OCI-LY7 (cell line): ENCODE measurements around the gene CNTRL. TPM values are rescaled to one million over a fixed set of nuclear protein-coding genes. Genes with fewer than 3 reads are reported as not detected.

Source experiments
- BruUV-seq: library from RNA; stranded (reverse); fragments of 400-500 nt; replicated peaks from 2 replicates; lab custom pipeline; 2021; lab: Mats Ljungman, UMichigan
- CTCF ChIA-PET: fragments of 300-600 bp; sonication (Branson Sonifier 250); formaldehyde crosslinking; loops from one replicate; lab custom pipeline; 2022; ENCODE audit warnings: antibody characterized with exemption; ENCODE audit not compliant: unreplicated experiment; lab: Charles Lee
- POLR2A ChIA-PET: fragments of 300-600 bp; sonication (Branson Sonifier 250); formaldehyde crosslinking; loops from one replicate; lab custom pipeline; 2022; ENCODE audit warnings: antibody characterized with exemption; lab: Charles Lee
- DNase-seq: peaks from one replicate; pipeline ENCODE4 v3.0.0-alpha.2; 2015; ENCODE audit warnings: low spot score
- H2AFZ ChIP-seq: fragments of 200-600 bp; sonication (generic), shearing (Covaris generic); 2 replicates; pipeline ENCODE4 v1.6.1; 2014; ENCODE audit warnings: mild to moderate bottlenecking, antibody characterized with exemption, low read length, moderate library complexity
- H3K27ac ChIP-seq: fragments of 200-600 bp; sonication (generic); 2 replicates; pipeline ENCODE4 v1.5.1; 2014; ENCODE audit warnings: mixed run types, low read depth, mild to moderate bottlenecking, moderate library complexity, low read length, inconsistent platforms; ENCODE audit not compliant: poor library complexity, severe bottlenecking
- H3K36me3 ChIP-seq: fragments of 200-600 bp; sonication (generic); 2 replicates; pipeline ENCODE4 v1.6.1; 2014; ENCODE audit warnings: mild to moderate bottlenecking, antibody characterized with exemption, low read length, moderate library complexity, mixed read lengths; ENCODE audit not compliant: insufficient read depth
- H3K4me1 ChIP-seq: fragments of 200-600 bp; sonication (generic); 2 replicates; pipeline ENCODE4 v1.5.1; 2014; ENCODE audit warnings: mild to moderate bottlenecking, low read length; ENCODE audit not compliant: insufficient read depth, poor library complexity, severe bottlenecking
- H3K4me2 ChIP-seq: fragments of 200-600 bp; sonication (generic); 2 replicates; pipeline ENCODE4 v1.6.1; 2014; ENCODE audit warnings: mild to moderate bottlenecking, low read length
- H3K4me3 ChIP-seq: fragments of 200-600 bp; sonication (generic); 2 replicates; pipeline ENCODE4 v1.5.1; 2014; ENCODE audit warnings: mild to moderate bottlenecking, low read depth, low read length; ENCODE audit not compliant: poor library complexity, severe bottlenecking
- H3K79me2 ChIP-seq: fragments of 200-600 bp; sonication (generic); 2 replicates; pipeline ENCODE4 v1.6.1; 2016; ENCODE audit warnings: low read depth, mild to moderate bottlenecking, low read length, moderate library complexity, mixed read lengths; ENCODE audit not compliant: insufficient read depth
- H3K9me2 ChIP-seq: fragments of 200-600 bp; sonication (generic); 2 replicates; pipeline ENCODE4 v1.6.1; 2016; ENCODE audit warnings: mild to moderate bottlenecking, low read length, mixed read lengths; ENCODE audit not compliant: insufficient read depth
- H3K9me3 ChIP-seq: fragments of 200-600 bp; sonication (generic); 2 replicates; pipeline ENCODE4 v1.6.1; 2014; ENCODE audit warnings: mild to moderate bottlenecking, mixed run types, low read length, mixed read lengths
- H4K20me1 ChIP-seq: fragments of 200-600 bp; sonication (generic); 2 replicates; pipeline ENCODE4 v1.6.1; 2014; ENCODE audit warnings: mild to moderate bottlenecking, antibody characterized with exemption, low read length, moderate library complexity, mixed read lengths; ENCODE audit not compliant: insufficient read depth
- EZH2phosphoT487 ChIP-seq: fragments of 200-600 bp; sonication (generic); IDR thresholded peaks from 2 replicates; pipeline ENCODE4 v1.6.1; 2018; ENCODE audit warnings: low read depth, borderline replicate concordance, mild to moderate bottlenecking, mixed run types, antibody characterized with exemption, low read length, moderate library complexity, mixed read lengths
- intact Hi-C: fragments of 100-400 bp; cut with micrococcal nuclease; formaldehyde crosslinking; loops from one replicate; pipeline ENCODE4 v1.10.0; 2022; ENCODE audit not compliant: unreplicated experiment
- total RNA-seq, 2 experiments: library from RNA; depleted of rRNA in 1 of 2; stranded (reverse); fragments of >200 nt in 1 of 2; shearing (Covaris generic) in 1 of 2; gene quantifications; 2 replicates each; pipeline ENCODE4 v1.2.3, GENCODE V29; 2014 to 2022
- TF ChIP-seq, protein P1 (sequence below): fragments of 200-600 bp; sonication (generic); conservative IDR thresholded peaks from 2 replicates; pipeline ENCODE4 v1.5.1; 2014; ENCODE audit warnings: mild to moderate bottlenecking, antibody characterized with exemption, low read length, moderate library complexity, mixed read lengths

The CNTRL gene
- total RNA-seq, 2 experiments from 2014 or later = 81.4 to 113 TPM

GRCh38 chr9:121038804-121039203 is 36.0 kb upstream of the CNTRL start:
- Histone ChIP-seq H2AFZ (no peak overlapping the region), H4K20me1 (no peaks in the 10 kb centered on the region), H3K27ac (no peak overlapping the region), H3K79me2 (no peaks in the 10 kb centered on the region), H3K9me2 (no peaks in the 10 kb centered on the region), H3K4me3 (no peak overlapping the region), H3K9me3 (no peaks in the 10 kb centered on the region), H3K4me2 (no peak overlapping the region), H3K36me3 (no peaks in the 10 kb centered on the region; the same call in 1 of the 2 replicates), H3K4me1 (no peaks in the 10 kb centered on the region)
- no TSS peak for BruUV-seq
- CTCF ChIA-PET = no interaction called here
- intact Hi-C loops = no loop called here
- DNase-seq = no peak
- POLR2A ChIA-PET = no interaction called here
- TF ChIP-seq, protein P1, sequence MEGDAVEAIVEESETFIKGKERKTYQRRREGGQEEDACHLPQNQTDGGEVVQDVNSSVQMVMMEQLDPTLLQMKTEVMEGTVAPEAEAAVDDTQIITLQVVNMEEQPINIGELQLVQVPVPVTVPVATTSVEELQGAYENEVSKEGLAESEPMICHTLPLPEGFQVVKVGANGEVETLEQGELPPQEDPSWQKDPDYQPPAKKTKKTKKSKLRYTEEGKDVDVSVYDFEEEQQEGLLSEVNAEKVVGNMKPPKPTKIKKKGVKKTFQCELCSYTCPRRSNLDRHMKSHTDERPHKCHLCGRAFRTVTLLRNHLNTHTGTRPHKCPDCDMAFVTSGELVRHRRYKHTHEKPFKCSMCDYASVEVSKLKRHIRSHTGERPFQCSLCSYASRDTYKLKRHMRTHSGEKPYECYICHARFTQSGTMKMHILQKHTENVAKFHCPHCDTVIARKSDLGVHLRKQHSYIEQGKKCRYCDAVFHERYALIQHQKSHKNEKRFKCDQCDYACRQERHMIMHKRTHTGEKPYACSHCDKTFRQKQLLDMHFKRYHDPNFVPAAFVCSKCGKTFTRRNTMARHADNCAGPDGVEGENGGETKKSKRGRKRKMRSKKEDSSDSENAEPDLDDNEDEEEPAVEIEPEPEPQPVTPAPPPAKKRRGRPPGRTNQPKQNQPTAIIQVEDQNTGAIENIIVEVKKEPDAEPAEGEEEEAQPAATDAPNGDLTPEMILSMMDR = no peak
- TF ChIP-seq EZH2phosphoT487 = no peak

GRCh38 chr9:121048175-121048574 is 26.6 kb upstream of the CNTRL start:
- H3K27ac ChIP-seq = no peak overlapping the region
- H3K9me2 ChIP-seq = no peaks in the 10 kb centered on the region
- no peak overlapping the region for H3K4me2 ChIP-seq
- intact Hi-C loops = no loop called here
- H3K4me3 ChIP-seq = no peak overlapping the region
- H3K79me2 ChIP-seq = no peaks in the 10 kb centered on the region
- no peaks in the 10 kb centered on the region for H3K9me3 ChIP-seq
- TF ChIP-seq, protein P1 = no peak
- TF ChIP-seq EZH2phosphoT487 = no peak
- BruUV-seq = no TSS peak
- H3K36me3 ChIP-seq = no peaks in the 10 kb centered on the region
- no peaks in the 10 kb centered on the region for H4K20me1 ChIP-seq
- no peak overlapping the region for H2AFZ ChIP-seq
- DNase-seq = no peak
- no peaks in the 10 kb centered on the region for H3K4me1 ChIP-seq
- CTCF ChIA-PET = no interaction called here
- POLR2A ChIA-PET = interaction anchor here (0.6 to 1.8 kb wide), 4 partner anchors 32 to 375 kb away, joined by 3 to 4 read pairs (median 3); no protein-coding TSS in a partner anchor

DNA sequence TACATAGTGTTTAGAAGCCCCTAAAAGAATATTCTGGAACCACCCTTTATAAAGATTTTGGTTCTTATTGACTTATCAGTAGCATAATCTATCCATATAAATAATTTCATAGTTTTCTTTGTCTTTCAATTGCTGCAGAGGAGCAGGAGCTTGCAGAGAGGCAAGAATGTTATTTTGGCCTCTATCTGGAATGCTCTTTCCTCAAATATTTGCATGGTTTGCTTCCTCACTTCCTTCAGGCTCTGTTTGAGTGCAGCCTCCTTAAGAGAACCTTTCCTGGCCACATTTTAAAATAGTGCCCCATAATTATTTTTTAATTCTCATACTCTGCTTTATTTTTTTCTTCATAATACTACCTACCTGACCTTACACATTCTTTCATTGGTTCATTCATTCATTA is 26.1 kb upstream of the CNTRL start:
- ChIA-PET CTCF (no interaction called here), POLR2A (interaction anchor here (0.6 to 1.8 kb wide), 4 partner anchors 8 to 375 kb away, joined by 3 to 4 read pairs (median 3); no protein-coding TSS in a partner anchor)
- no peaks in the 10 kb centered on the region for H4K20me1 ChIP-seq
- H2AFZ ChIP-seq = no peak overlapping the region
- DNase-seq = no peak
- H3K36me3 ChIP-seq = no peaks in the 10 kb centered on the region
- no peaks in the 10 kb centered on the region for H3K9me3 ChIP-seq
- H3K4me2 ChIP-seq = no peak overlapping the region
- intact Hi-C loops = no loop called here
- no peak for TF ChIP-seq EZH2phosphoT487
- TF ChIP-seq, protein P1 = no peak
- no peaks in the 10 kb centered on the region for H3K4me1 ChIP-seq
- no peaks in the 10 kb centered on the region for H3K9me2 ChIP-seq
- BruUV-seq = no TSS peak
- no peak overlapping the region for H3K4me3 ChIP-seq
- H3K27ac ChIP-seq = no peak overlapping the region
- H3K79me2 ChIP-seq = no peaks in the 10 kb centered on the region
